CD4-positive, alpha-beta T cell (primary cell): ENCODE data around the gene BTBD3. TPM values are rescaled to one million over a fixed set of nuclear protein-coding genes. Genes with fewer than 3 reads are reported as not detected.

ENCODE experiments used
- ATAC-seq: fragments of 200-7000 bp; cut with Tn5 transposase; one replicate; pipeline ENCODE4 v1.10.0; 2022; ENCODE audit warnings: mild to moderate bottlenecking; ENCODE audit not compliant: poor library complexity
- CTCF ChIA-PET: fragments of 350-600 bp; sonication (Branson Sonifier 250); formaldehyde crosslinking; loops from one replicate; lab custom pipeline; 2021; ENCODE audit warnings: antibody characterized with exemption, inconsistent platforms; lab: Charles Lee
- POLR2A ChIA-PET: fragments of 350-600 bp; sonication (Branson Sonifier 250); formaldehyde crosslinking; loops from one replicate; lab custom pipeline; 2021; ENCODE audit warnings: antibody characterized with exemption, inconsistent platforms; lab: Charles Lee
- DNase-seq, 14 experiments: peaks; one replicate each; pipeline ENCODE4 v3.0.0-alpha.2; 2013 to 2020; ENCODE audit warnings: mixed read lengths in 2 of 14
- H3K27ac ChIP-seq, 2 donors: one replicate each; pipeline versions ENCODE4 v1.5.1 to v1.7.0; 2013; ENCODE audit warnings: low read length in 2 of 2, low read depth in 1 of 2, mild to moderate bottlenecking in 1 of 2
- H3K27me3 ChIP-seq, 2 experiments: 1 replicate in 1 of 2; 2 replicates in 1 of 2; pipeline versions ENCODE4 v1.6.1 to v1.7.0; 2013; ENCODE audit warnings: low read length in 2 of 2, control low read depth in 1 of 2, mild to moderate bottlenecking in 1 of 2, moderate library complexity in 1 of 2; ENCODE audit not compliant: insufficient read depth in 2 of 2, control insufficient read depth in 1 of 2
- H3K36me3 ChIP-seq: one replicate; pipeline ENCODE4 v1.6.1; 2013; ENCODE audit warnings: low read length, control low read depth; ENCODE audit not compliant: insufficient read depth
- H3K4me1 ChIP-seq: one replicate; pipeline ENCODE4 v1.6.1; 2013; ENCODE audit warnings: low read length, control low read depth; ENCODE audit not compliant: insufficient read depth
- H3K4me3 ChIP-seq: one replicate; pipeline ENCODE4 v1.5.1; 2013; ENCODE audit warnings: mild to moderate bottlenecking, low read length, moderate library complexity
- H3K9me3 ChIP-seq, 2 experiments: 1 replicate in 1 of 2; 2 replicates in 1 of 2; pipeline versions ENCODE4 v1.6.1 to v1.7.0; 2013; ENCODE audit warnings: low read length in 2 of 2, mild to moderate bottlenecking in 2 of 2, control low read depth in 1 of 2, moderate library complexity in 1 of 2; ENCODE audit not compliant: control insufficient read depth in 1 of 2, insufficient read depth in 1 of 2
- H3K27ac Mint-ChIP-seq: one replicate; pipeline ENCODE4 v1.8.0; 2020; ENCODE audit warnings: mixed read lengths
- H3K27me3 Mint-ChIP-seq: one replicate; pipeline ENCODE4 v1.8.0; 2021; ENCODE audit warnings: mixed read lengths
- H3K36me3 Mint-ChIP-seq: one replicate; pipeline ENCODE4 v1.8.0; 2021; ENCODE audit warnings: low read depth, mixed read lengths
- H3K4me1 Mint-ChIP-seq: one replicate; pipeline ENCODE4 v1.8.0; 2021; ENCODE audit warnings: low read depth, mixed read lengths
- H3K4me3 Mint-ChIP-seq: one replicate; pipeline ENCODE4 v1.8.0; 2020; ENCODE audit warnings: mild to moderate bottlenecking, mixed read lengths
- H3K9me3 Mint-ChIP-seq: one replicate; pipeline ENCODE4 v1.8.0; 2020; ENCODE audit warnings: mixed read lengths
- intact Hi-C, 2 experiments: fragments of 100-400 bp; cut with DNase I in 1 of 2; cut with micrococcal nuclease in 1 of 2; formaldehyde crosslinking; loops; one replicate each; pipeline versions ENCODE4 v1.15.1 to v1.9.0; 2023 to 2025; cut with DNase I, micrococcal nuclease
- polyA plus RNA-seq, 2 donors: library from polyadenylated mRNA; unstranded; fragments of 120-200 nt; gene quantifications; one replicate each; pipeline ENCODE4 v1.2.1, GENCODE V29; 2013
- total RNA-seq, 174 experiments: library from RNA in 2 of 174; stranded (reverse) in 2 of 174; gene quantifications; one replicate each; pipeline ENCODE4 v1.2.3 and lab custom pipeline; 2021 to 2026
- TF ChIP-seq, protein P1 (sequence below): fragments of 200-600 bp; IDR thresholded peaks from one replicate; pipeline ENCODE4 v1.8.0; 2022; ENCODE audit warnings: antibody characterized with exemption, mild to moderate bottlenecking

Gene BTBD3
- total RNA-seq (1 to 10 TPM; 1.0 to 3.9 TPM), total RNA-seq (lab: John Stamatoyannopoulos, UW) (1.1 to 14.3 (median 3.3) reads per million in 172 experiments)
- 2.0 TPM for polyA plus RNA-seq (2013, experiment 1 of 2)
- 1.9 TPM for polyA plus RNA-seq (2013, experiment 2 of 2)

GRCh38 chr20:11917663-11918062 lies at the start of gene BTBD3:
Gene BTBD3, plus strand, starts transcription at chr20:11917893. Its CDS starts 383 bp downstream, at chr20:11918276.
- no peak within 1 kb of the TSS for H3K27ac ChIP-seq
- no peaks in the 10 kb centered on the region for H3K9me3 Mint-ChIP-seq
- no peaks in the 10 kb centered on the region for H3K27me3 ChIP-seq
- no peaks in the 10 kb centered on the region for H3K36me3 ChIP-seq
- no peaks in the 10 kb centered on the region for H3K9me3 ChIP-seq
- no peak within 1 kb of the TSS for H3K27ac Mint-ChIP-seq
- intact Hi-C loops = no loop called here
- H3K27me3 Mint-ChIP-seq = no peaks in the 10 kb centered on the region
- ATAC-seq = peak; percentile 41
- POLR2A ChIA-PET = no interaction called here
- peaks cover 2% of the 10 kb centered on the region for H3K36me3 Mint-ChIP-seq
- H3K4me3 Mint-ChIP-seq = peak within 1 kb of the TSS; percentile 60
- DNase-seq = peak in 1 of 14 experiments; percentile 1
- no peak within 1 kb of the TSS for H3K4me3 ChIP-seq
- CTCF ChIA-PET = no interaction called here
- TF ChIP-seq, protein P1, sequence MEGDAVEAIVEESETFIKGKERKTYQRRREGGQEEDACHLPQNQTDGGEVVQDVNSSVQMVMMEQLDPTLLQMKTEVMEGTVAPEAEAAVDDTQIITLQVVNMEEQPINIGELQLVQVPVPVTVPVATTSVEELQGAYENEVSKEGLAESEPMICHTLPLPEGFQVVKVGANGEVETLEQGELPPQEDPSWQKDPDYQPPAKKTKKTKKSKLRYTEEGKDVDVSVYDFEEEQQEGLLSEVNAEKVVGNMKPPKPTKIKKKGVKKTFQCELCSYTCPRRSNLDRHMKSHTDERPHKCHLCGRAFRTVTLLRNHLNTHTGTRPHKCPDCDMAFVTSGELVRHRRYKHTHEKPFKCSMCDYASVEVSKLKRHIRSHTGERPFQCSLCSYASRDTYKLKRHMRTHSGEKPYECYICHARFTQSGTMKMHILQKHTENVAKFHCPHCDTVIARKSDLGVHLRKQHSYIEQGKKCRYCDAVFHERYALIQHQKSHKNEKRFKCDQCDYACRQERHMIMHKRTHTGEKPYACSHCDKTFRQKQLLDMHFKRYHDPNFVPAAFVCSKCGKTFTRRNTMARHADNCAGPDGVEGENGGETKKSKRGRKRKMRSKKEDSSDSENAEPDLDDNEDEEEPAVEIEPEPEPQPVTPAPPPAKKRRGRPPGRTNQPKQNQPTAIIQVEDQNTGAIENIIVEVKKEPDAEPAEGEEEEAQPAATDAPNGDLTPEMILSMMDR = no peak
- H3K4me1 Mint-ChIP-seq = peaks cover 23% of the 10 kb centered on the region
- no peaks in the 10 kb centered on the region for H3K4me1 ChIP-seq

DNA sequence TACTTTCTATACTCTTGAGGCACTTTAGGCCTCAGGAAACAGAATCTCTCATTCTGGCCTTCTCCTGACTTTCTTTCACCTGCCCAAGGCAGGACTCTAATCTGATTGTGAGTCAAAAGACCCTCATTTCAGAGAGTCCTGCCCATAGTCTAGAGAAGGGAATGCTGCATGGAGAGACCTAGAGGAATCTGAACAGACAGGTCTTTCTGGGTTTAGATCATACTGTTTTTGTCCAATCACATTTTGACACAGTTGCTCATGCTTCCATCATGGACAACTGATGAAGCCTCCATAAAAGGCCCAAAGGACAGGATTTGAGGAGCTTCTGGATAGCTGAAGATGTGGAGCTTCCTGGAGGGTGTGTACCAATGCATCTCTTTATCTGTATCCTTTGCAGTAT lies 48.1 kb upstream of the BTBD3 start:
- ATAC-seq (no peak), DNase-seq (no peak)
- H3K36me3 Mint-ChIP-seq = no peaks in the 10 kb centered on the region
- no peaks in the 10 kb centered on the region for H3K27me3 Mint-ChIP-seq
- Histone ChIP-seq H3K36me3 (no peaks in the 10 kb centered on the region), H3K4me1 (no peaks in the 10 kb centered on the region), H3K4me3 (no peak overlapping the region), H3K27me3 (no peaks in the 10 kb centered on the region), H3K27ac (no peak overlapping the region), H3K9me3 (no peaks in the 10 kb centered on the region)
- TF ChIP-seq, protein P1 = no peak
- H3K9me3 Mint-ChIP-seq = no peaks in the 10 kb centered on the region
- no peak overlapping the region for H3K27ac Mint-ChIP-seq
- POLR2A ChIA-PET = no interaction called here
- H3K4me3 Mint-ChIP-seq = no peak overlapping the region
- intact Hi-C loops = no loop called here
- CTCF ChIA-PET = no interaction called here
- H3K4me1 Mint-ChIP-seq = no peaks in the 10 kb centered on the region

- Mint-ChIP-seq H3K4me3 (no peak overlapping the region), H3K36me3 (no peaks in the 10 kb centered on the region), H3K27ac (no peak overlapping the region), H3K9me3 (no peaks in the 10 kb centered on the region), H3K4me1 (no peaks in the 10 kb centered on the region), H3K27me3 (no peaks in the 10 kb centered on the region)
- no peaks in the 10 kb centered on the region for H3K9me3 ChIP-seq
- no peak for ATAC-seq
- H3K27ac ChIP-seq = no peak overlapping the region
- TF ChIP-seq, protein P1 = no peak
- H3K36me3 ChIP-seq = no peaks in the 10 kb centered on the region
- intact Hi-C loops = no loop called here
- DNase-seq = no peak
- CTCF ChIA-PET = no interaction called here
- no peaks in the 10 kb centered on the region for H3K27me3 ChIP-seq
- POLR2A ChIA-PET = no interaction called here
- no peak overlapping the region for H3K4me3 ChIP-seq
- no peaks in the 10 kb centered on the region for H3K4me1 ChIP-seq
Observed at GRCh38 chr20:11870411-11870810, 47.3 kb upstream of the BTBD3 start.
